DOHH2 (cell line): Measurements from ENCODE around the gene SCLY.
A peak's percentile ranks its signal among the peaks of the same experiment; 100 is the strongest.

Source experiments
- H3F3A ChIP-seq: fragments of 200-600 bp; sonication (generic), shearing (Covaris generic); 2 replicates; pipeline ENCODE4 v1.6.0; 2016; ENCODE audit warnings: antibody characterized with exemption, mild to moderate bottlenecking; ENCODE audit not compliant: control insufficient read depth, insufficient read depth
- H3K27ac ChIP-seq: fragments of 200-600 bp; sonication (generic); 2 replicates; pipeline ENCODE4 v1.5.1; 2014; ENCODE audit warnings: low read depth, mild to moderate bottlenecking, low read length, moderate library complexity
- H3K27me3 ChIP-seq: fragments of 200-600 bp; sonication (generic); 2 replicates; pipeline ENCODE4 v1.6.1; 2014; ENCODE audit warnings: mild to moderate bottlenecking, low read length, mixed read lengths; ENCODE audit not compliant: control insufficient read depth
- H3K36me3 ChIP-seq: fragments of 200-600 bp; sonication (generic); 2 replicates; pipeline ENCODE4 v1.6.1; 2014; ENCODE audit warnings: mild to moderate bottlenecking, low read length, moderate library complexity, mixed read lengths; ENCODE audit not compliant: control insufficient read depth
- H3K4me1 ChIP-seq: fragments of 200-600 bp; sonication (generic); 2 replicates; pipeline ENCODE4 v1.6.1; 2014; ENCODE audit warnings: mild to moderate bottlenecking, low read length, mixed read lengths; ENCODE audit not compliant: control insufficient read depth
- H3K4me2 ChIP-seq: fragments of 200-600 bp; sonication (generic); 2 replicates; pipeline ENCODE4 v1.6.0; 2014; ENCODE audit warnings: mild to moderate bottlenecking, low read length, moderate library complexity
- H3K4me3 ChIP-seq: fragments of 200-600 bp; sonication (generic); 2 replicates; pipeline ENCODE4 v1.5.1; 2014; ENCODE audit warnings: mild to moderate bottlenecking, low read length, mixed read lengths
- H3K79me2 ChIP-seq: fragments of 200-600 bp; sonication (generic); 2 replicates; pipeline ENCODE4 v1.6.1; 2014; ENCODE audit warnings: mild to moderate bottlenecking, low read length, mixed read lengths; ENCODE audit not compliant: control insufficient read depth
- H3K9me2 ChIP-seq: fragments of 200-600 bp; sonication (generic); replicated peaks from 2 replicates; pipeline ENCODE4 v1.6.1; 2014; ENCODE audit warnings: mild to moderate bottlenecking, low read length, mixed read lengths; ENCODE audit not compliant: control insufficient read depth
- H3K9me3 ChIP-seq: fragments of 200-600 bp; sonication (generic); 2 replicates; pipeline ENCODE4 v1.6.1; 2014; ENCODE audit warnings: antibody characterized with exemption, low read length, mixed read lengths; ENCODE audit not compliant: control insufficient read depth, insufficient read depth
- H4K20me1 ChIP-seq: fragments of 200-600 bp; sonication (generic); 2 replicates; pipeline ENCODE4 v1.6.0; 2014; ENCODE audit warnings: low read depth, mild to moderate bottlenecking, antibody characterized with exemption, low read length, moderate library complexity; ENCODE audit not compliant: control insufficient read depth, insufficient read depth
- CTCF ChIP-seq: fragments of 200-600 bp; sonication (generic); IDR thresholded peaks from one replicate; pipeline ENCODE4 v1.5.1; 2014; ENCODE audit warnings: antibody characterized with exemption, mild to moderate bottlenecking, low read depth, low read length; ENCODE audit not compliant: poor library complexity, severe bottlenecking
- EZH2phosphoT487 ChIP-seq: fragments of 200-600 bp; sonication (generic); IDR thresholded peaks from 2 replicates; pipeline ENCODE4 v1.6.1; 2017; ENCODE audit warnings: borderline replicate concordance, mild to moderate bottlenecking, antibody characterized with exemption, low read length, moderate library complexity, mixed read lengths

Gene SCLY

DNA sequence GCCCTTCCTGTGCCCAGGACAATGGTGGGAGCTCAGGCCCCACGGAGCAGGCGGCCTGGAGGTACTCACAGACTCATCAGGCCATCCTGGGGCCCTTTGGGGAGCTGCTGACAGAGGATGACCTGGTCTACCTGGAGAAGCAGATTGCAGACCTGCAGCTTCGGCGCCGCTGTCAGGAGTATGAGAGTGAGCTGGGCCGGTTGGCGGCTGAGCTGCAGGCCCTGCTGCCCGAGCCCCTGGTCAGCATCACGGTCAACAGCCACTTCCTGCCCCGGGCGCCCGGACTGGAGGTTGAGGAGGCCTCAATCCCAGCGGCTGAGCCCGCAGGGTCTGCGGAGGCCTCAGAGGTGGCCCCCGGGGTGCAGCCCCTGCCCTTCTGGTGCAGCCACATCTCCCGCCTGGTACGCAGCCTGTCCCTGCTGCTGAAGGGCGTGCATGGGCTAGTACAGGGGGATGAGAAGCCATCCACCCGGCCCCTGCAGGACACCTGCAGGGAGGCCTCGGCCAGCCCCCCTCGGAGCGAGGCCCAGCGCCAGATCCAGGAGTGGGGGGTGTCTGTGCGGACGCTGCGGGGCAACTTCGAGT lies 69.4 kb downstream of the SCLY start:
- Histone ChIP-seq H3K36me3 (no peaks in the 10 kb centered on the region), H3K9me3 (peaks cover 7% of the 10 kb centered on the region; the same call in 1 of the 2 replicates), H3K79me2 (no peaks in the 10 kb centered on the region), H3K27me3 (no peaks in the 10 kb centered on the region), H4K20me1 (peaks cover 2% of the 10 kb centered on the region; the same call in 1 of the 2 replicates), H3K4me2 (no peak overlapping the region), H3K4me1 (no peaks in the 10 kb centered on the region), H3F3A (no peaks in the 10 kb centered on the region), H3K27ac (no peak overlapping the region), H3K4me3 (no peak overlapping the region), H3K9me2 (no peaks in the 10 kb centered on the region)
- TF ChIP-seq CTCF (no peak), EZH2phosphoT487 (no peak)

DNA sequence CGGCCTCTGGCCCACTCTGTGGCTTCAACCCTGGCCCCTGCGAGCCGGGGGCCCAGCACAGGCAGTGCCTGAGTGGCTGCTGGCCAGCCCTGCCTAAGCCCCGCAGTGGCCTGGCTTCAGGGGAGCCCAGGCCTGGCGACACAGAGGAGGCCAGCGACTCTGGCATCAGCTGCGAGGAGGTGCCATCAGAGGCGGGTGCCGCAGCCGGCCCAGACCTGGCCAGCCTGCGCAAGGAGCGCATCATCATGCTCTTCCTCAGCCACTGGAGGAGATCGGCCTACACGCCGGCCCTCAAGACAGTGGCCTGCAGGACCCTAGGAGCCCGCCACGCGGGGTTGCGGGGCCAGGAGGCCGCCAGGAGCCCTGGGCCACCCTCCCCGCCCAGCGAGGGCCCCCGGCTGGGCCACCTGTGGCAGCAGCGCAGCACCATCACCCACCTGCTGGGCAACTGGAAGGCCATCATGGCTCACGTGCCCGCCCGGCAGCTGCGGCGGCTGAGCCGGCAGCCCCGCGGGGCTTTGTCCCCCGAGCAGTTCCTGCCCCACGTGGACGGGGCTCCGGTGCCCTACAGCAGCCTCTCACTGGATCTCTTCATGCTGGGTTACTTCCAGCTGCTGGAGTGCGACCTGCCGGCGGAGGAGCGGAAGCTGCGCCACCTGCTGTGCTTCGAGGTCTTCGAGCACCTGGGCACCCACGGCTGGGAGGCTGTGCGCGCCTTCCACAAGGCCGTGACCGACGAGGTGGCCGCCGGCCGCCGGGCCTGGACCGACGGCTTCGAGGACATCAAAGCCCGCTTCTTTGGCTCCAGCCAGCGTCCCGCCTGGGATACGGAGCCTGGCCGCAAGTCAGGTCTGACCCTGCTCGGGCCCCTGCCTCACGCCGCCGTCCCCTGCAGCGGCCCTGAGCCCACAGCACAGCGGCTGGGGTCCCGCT lies 70.2 kb downstream of the SCLY start:
- Histone ChIP-seq H3K4me1 (no peaks in the 10 kb centered on the region), H3K4me2 (no peak overlapping the region), H3F3A (no peaks in the 10 kb centered on the region), H3K9me2 (no peaks in the 10 kb centered on the region), H3K79me2 (no peaks in the 10 kb centered on the region), H3K4me3 (no peak overlapping the region), H3K36me3 (no peaks in the 10 kb centered on the region), H3K27me3 (no peaks in the 10 kb centered on the region), H4K20me1 (peaks cover 2% of the 10 kb centered on the region; the same call in 1 of the 2 replicates), H3K9me3 (peaks cover 7% of the 10 kb centered on the region; the same call in 1 of the 2 replicates), H3K27ac (no peak overlapping the region)
- TF ChIP-seq CTCF = peak; percentile 39
- no peak for TF ChIP-seq EZH2phosphoT487

DNA sequence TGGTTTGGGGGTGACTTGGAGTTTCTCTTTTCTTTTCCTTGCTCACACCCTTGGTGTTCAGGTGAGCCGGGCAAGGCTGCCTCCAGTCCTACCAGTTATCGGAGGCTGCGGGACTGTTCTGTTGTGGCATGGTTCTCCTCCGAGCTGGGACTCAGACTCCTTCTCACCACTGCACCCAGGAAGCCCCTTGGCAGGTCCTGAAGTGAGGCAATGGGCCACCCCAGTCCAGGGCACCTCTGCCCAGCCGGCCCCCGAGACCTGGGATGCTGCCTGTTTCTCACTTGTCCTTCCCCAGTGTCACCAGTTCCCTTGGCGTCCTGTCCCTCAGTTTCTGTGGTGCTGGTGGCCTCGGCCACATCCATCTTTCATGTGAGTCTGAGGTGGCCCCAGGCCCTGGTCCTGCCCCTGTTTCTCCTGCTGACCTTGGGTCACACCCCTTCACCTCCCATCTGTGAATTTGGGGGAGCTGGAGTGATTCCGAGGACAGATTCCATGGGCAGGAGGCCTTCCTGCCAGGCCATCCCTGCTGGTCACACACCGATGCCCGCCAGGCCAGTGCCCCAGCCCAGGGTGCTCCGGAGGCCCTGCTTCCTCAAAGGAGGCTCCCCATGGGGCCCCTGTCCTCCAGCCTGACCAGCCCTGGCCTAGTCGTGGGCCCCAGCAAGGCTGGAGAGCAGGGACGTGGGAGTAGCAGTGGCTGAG lies 71.1 kb downstream of the SCLY start:
- no peaks in the 10 kb centered on the region for H3F3A ChIP-seq
- H4K20me1 ChIP-seq = peaks cover 2% of the 10 kb centered on the region; the same call in 1 of the 2 replicates
- H3K9me3 ChIP-seq = no peaks in the 10 kb centered on the region
- no peaks in the 10 kb centered on the region for H3K4me1 ChIP-seq
- no peaks in the 10 kb centered on the region for H3K79me2 ChIP-seq
- no peak overlapping the region for H3K4me3 ChIP-seq
- no peaks in the 10 kb centered on the region for H3K36me3 ChIP-seq
- TF ChIP-seq EZH2phosphoT487 (no peak), CTCF (no peak)
- no peak overlapping the region for H3K4me2 ChIP-seq
- H3K27ac ChIP-seq = no peak overlapping the region
- no peaks in the 10 kb centered on the region for H3K27me3 ChIP-seq
- H3K9me2 ChIP-seq = no peaks in the 10 kb centered on the region
